H1 (cell line): Measurements from ENCODE around the gene KCNC1. TPM values are rescaled to one million over a fixed set of nuclear protein-coding genes. Genes with fewer than 3 reads are reported as not detected.

Experiments
- ATF2 ChIP-seq: IDR thresholded peaks from 2 replicates; pipeline ENCODE4 v1.6.1; 2012; ENCODE audit warnings: low read length, inconsistent platforms
- CHD7 ChIP-seq: fragments of 300-600 bp; sonication (generic); IDR thresholded peaks from 2 replicates; pipeline ENCODE4 v1.7.1; 2012; ENCODE audit warnings: low read length, moderate library complexity, mild to moderate bottlenecking, inconsistent platforms; ENCODE audit not compliant: insufficient replicate concordance
- EGR1 ChIP-seq: IDR thresholded peaks from 2 replicates; pipeline ENCODE4 v1.6.1; 2011; ENCODE audit warnings: low read depth, low read length, borderline replicate concordance
- FOSL1 ChIP-seq: IDR thresholded peaks from 2 replicates; pipeline ENCODE4 v1.6.1; 2011; ENCODE audit warnings: mild to moderate bottlenecking, low read depth, low read length, moderate library complexity; ENCODE audit not compliant: insufficient read depth
- TAF1 ChIP-seq: IDR thresholded peaks from 2 replicates; pipeline ENCODE4 v1.6.1; 2011; ENCODE audit warnings: mild to moderate bottlenecking, low read depth, low read length
- TBP ChIP-seq: IDR thresholded peaks from 2 replicates; pipeline ENCODE4 v1.6.1; 2011; ENCODE audit warnings: low read depth, low read length, improper control_type of control experiment
- polyA plus RNA-seq, 7 experiments: library from polyadenylated mRNA; depleted of rRNA in 3 of 7; stranded (reverse) in 5 of 7; unstranded in 2 of 7; fragments of >200 nt in 5 of 7; fragments of 200-250 nt in 2 of 7; gene quantifications; 1 replicate in 5 of 7; 2 replicates in 1 of 7; 4 replicates in 1 of 7; pipeline versions ENCODE4 v1.2.1 to v1.2.3, GENCODE V29; 2011 to 2013; ENCODE audit warnings: missing spikeins in 2 of 7, mixed read lengths in 2 of 7
- total RNA-seq: library from RNA; stranded (reverse); fragmentation: NEBNext Ultra II Directional; extraction: Animal tissue kit (Norgen Biotek cat#: 25700); gene quantifications from 2 replicates; pipeline ENCODE4 v1.2.1, GENCODE V29; 2021

Gene KCNC1
- total and polyA plus RNA-seq, 2 of the 8 experiments (the other 6 are each of a cell fraction or from before 2014, with no cell fraction given), result 0.11 to 0.26 TPM

- no peak for TF ChIP-seq CHD7
- no peak for TF ChIP-seq TAF1
- no peak for TF ChIP-seq ATF2
- TF ChIP-seq TBP, result no peak
- TF ChIP-seq FOSL1, result no peak
- TF ChIP-seq EGR1, result no peak
- TF ChIP-seq, all 59 proteins: peak for 0
Observed at GRCh38 chr11:17713851-17714250, 20.7 kb upstream of the KCNC1 start (continued).
